ENCODE data around the gene MAG.

The MAG gene

GRCh38 chr19:35299523-35300338 is 7.8 kb downstream of the MAG start:
- DNase-seq (ENCODE audit: low spot score) = no peak

GRCh38 chr19:35300339-35300649 is 8.3 kb downstream of the MAG start:
- DNase-seq (ENCODE audit: low spot score) = no peak

- DNase-seq (ENCODE audit: low spot score) = no peak
Measured at GRCh38 chr19:35301961-35302360, 10.0 kb downstream of the MAG start.

GRCh38 chr19:35302446-35302845 is 10.5 kb downstream of the MAG start:
- DNase-seq (ENCODE audit: low spot score) = no peak

- no peak for DNase-seq (ENCODE audit: low spot score)
Measured at GRCh38 chr19:35303357-35303915, 11.5 kb downstream of the MAG start.

GRCh38 chr19:35304036-35304435 is 12.1 kb downstream of the MAG start:
- no peak for DNase-seq (ENCODE audit: low spot score)

GRCh38 chr19:35305181-35305580 is 13.2 kb downstream of the MAG start:
- no peak for DNase-seq (ENCODE audit: low spot score)

GRCh38 chr19:35306473-35307246 is 14.7 kb downstream of the MAG start:
- peak; percentile 87 for DNase-seq (ENCODE audit: low spot score)

- no peak for DNase-seq (ENCODE audit: low spot score)
Measured at GRCh38 chr19:35307931-35308330, 16.0 kb downstream of the MAG start.

- no peak for DNase-seq (ENCODE audit: low spot score)
Measured at GRCh38 chr19:35308910-35309309, 16.9 kb downstream of the MAG start.

GRCh38 chr19:35309481-35310279 is 17.7 kb downstream of the MAG start:
- no peak for DNase-seq (ENCODE audit: low spot score)

GRCh38 chr19:35310331-35310730 is 18.4 kb downstream of the MAG start:
- DNase-seq (ENCODE audit: low spot score) = no peak

- DNase-seq (ENCODE audit: low spot score) = no peak
Measured at GRCh38 chr19:35310811-35311465, 19.0 kb downstream of the MAG start.

GRCh38 chr19:35311901-35312665 is 20.1 kb downstream of the MAG start:
- no peak for DNase-seq (ENCODE audit: low spot score)

GRCh38 chr19:35313587-35313986 is 21.6 kb downstream of the MAG start:
- no peak for DNase-seq (ENCODE audit: low spot score)

- no peak for DNase-seq (ENCODE audit: low spot score)
Measured at GRCh38 chr19:35314031-35314430, 22.1 kb downstream of the MAG start.

GRCh38 chr19:35314858-35315470 is 23.0 kb downstream of the MAG start:
- no peak for DNase-seq (ENCODE audit: low spot score)

- DNase-seq (ENCODE audit: low spot score) = no peak
Measured at GRCh38 chr19:35315883-35316282, 23.9 kb downstream of the MAG start.

- DNase-seq (ENCODE audit: low spot score) = no peak
Measured at GRCh38 chr19:35316560-35316959, 24.6 kb downstream of the MAG start.

- no peak for DNase-seq (ENCODE audit: low spot score)
Measured at GRCh38 chr19:35317464-35318043, 25.6 kb downstream of the MAG start.

All from HuH-7 (cell line).